HG03378 (cell line): ENCODE data around the gene NLRP9.
A peak's percentile ranks its signal among the peaks of the same experiment; 100 is the strongest.

Source experiments
- ATAC-seq: cut with Tn5 transposase; IDR thresholded peaks from one replicate; pipeline ENCODE4 v1.9.1; 2021; ENCODE audit warnings: mild to moderate bottlenecking, moderate library complexity; ENCODE audit not compliant: unreplicated experiment

NLRP9 gene

GRCh38 chr19:55674841-55675660 lies 63.2 kb downstream of the NLRP9 start, which contains the start of gene EPN1:
TSS of gene EPN1 (plus strand) at chr19:55675226. CDS start at chr19:55678628, 3,402 bp downstream.
- peak; percentile 35 for ATAC-seq

GRCh38 chr19:55674459-55674840 lies 63.8 kb downstream of the NLRP9 start:
- no peak for ATAC-seq

- ATAC-seq = no peak
Observed at GRCh38 chr19:55673889-55674288, 64.3 kb downstream of the NLRP9 start.

- ATAC-seq = no peak
Observed at GRCh38 chr19:55673465-55673864, 64.7 kb downstream of the NLRP9 start.

- ATAC-seq = no peak
Observed at GRCh38 chr19:55672418-55672817, 65.8 kb downstream of the NLRP9 start.

- ATAC-seq = no peak
Observed at GRCh38 chr19:55671054-55671378, 67.2 kb downstream of the NLRP9 start.

GRCh38 chr19:55670280-55671053 lies 67.7 kb downstream of the NLRP9 start:
- ATAC-seq = no peak

- no peak for ATAC-seq
Observed at GRCh38 chr19:55669418-55670279, 68.6 kb downstream of the NLRP9 start.

GRCh38 chr19:55668603-55669348 lies 69.4 kb downstream of the NLRP9 start:
- no peak for ATAC-seq

- ATAC-seq = no peak
Observed at GRCh38 chr19:55667958-55668357, 70.2 kb downstream of the NLRP9 start.

- no peak for ATAC-seq
Observed at GRCh38 chr19:55667511-55667910, 70.7 kb downstream of the NLRP9 start.

- no peak for ATAC-seq
Observed at GRCh38 chr19:55667006-55667381, 71.2 kb downstream of the NLRP9 start.

GRCh38 chr19:55666343-55667005 lies 71.7 kb downstream of the NLRP9 start:
- no peak for ATAC-seq

- ATAC-seq = no peak
Observed at GRCh38 chr19:55663846-55664536, 74.2 kb downstream of the NLRP9 start.

GRCh38 chr19:55661826-55662225 lies 76.4 kb downstream of the NLRP9 start:
- no peak for ATAC-seq

GRCh38 chr19:55660991-55661390 lies 77.2 kb downstream of the NLRP9 start:
- ATAC-seq = no peak

GRCh38 chr19:55660404-55660803 lies 77.8 kb downstream of the NLRP9 start:
- no peak for ATAC-seq

GRCh38 chr19:55659822-55660221 lies 78.4 kb downstream of the NLRP9 start:
- no peak for ATAC-seq

GRCh38 chr19:55658846-55659459 lies 79.2 kb downstream of the NLRP9 start:
- ATAC-seq = no peak
